OCI-M1 (cell line): ENCODE data around the gene RNF41.
"Not testable (repeated sequence)": the region's sequence is repeated elsewhere in the genome, so short reads cannot be mapped to it uniquely, and the experiment has no call there.

Experiments used
- DNase-seq: peaks from one replicate; lab custom pipeline; 2025; lab: John Stamatoyannopoulos, UW

Gene RNF41

DNA sequence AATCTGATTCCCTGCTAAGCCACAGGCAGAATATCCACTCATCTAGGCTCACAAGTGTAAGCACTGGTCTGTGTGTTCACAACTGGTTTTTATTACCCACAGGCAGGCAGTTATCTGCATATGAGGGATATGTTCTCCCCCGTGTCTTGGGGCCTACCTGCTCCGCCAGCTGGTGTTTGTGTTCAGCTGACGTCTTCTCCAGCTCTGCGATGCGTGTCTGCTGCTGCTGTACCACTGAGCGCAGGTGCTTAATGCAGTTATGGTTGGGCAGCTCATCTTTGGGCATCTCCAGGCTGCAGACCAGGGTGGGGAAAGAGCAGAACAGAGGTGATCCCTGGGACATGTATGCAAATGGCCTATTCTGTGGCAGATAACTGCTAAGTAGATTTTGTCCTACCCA, 13.7 kb downstream of the RNF41 start:
- no peak for DNase-seq

DNA sequence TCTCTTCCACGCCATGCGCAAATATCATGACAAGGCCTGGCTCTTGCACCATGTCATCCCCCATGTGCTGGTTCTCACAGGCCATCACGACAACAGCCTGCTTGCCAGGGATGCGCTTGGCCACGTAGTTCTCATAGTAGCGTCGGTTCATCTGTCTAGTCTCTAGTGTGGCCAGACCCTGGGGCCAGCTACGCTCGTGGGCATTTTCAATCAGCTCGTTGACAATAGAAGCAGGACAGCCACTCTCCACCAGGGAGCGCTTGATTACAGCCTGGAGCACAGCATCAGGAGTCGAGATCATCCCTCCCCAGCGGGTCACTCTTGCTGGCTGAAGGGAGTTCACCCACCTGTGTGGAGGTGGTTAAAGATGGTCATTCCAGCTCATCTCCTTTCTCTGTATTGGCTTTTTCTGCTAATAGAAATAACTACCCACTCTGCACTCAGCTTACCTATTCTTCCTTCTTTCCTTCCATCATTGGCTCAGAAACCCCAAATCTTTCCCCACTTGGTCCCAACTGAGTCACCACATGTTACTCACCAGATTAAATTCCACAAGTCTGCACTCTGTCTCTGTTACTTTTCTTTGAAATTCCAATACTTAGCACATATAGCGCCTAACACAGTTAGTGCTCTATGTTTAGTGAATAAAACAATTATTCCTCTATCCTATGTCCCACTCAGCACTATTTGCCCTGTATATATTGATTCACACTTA, 15.1 kb downstream of the RNF41 start:
- DNase-seq, result peak; percentile 48

DNA sequence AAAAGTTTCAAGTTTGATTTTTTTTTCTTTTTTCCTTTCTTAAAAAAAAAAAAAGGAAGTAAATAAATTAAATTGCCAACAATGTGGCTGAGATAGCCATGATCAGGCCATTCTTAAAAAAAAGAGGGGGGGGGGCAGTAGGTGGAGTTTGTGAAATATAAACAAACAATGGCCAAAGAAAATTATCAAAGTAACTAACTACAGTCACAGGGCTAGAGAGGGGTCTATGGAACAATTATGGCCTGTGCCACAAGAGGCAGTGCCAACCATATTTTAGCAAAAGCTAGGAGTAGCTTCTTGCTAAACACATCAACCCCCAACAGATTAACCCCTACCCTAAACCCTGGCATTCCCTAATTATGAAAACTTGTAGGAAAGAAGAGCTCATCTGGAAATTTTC, 16.3 kb downstream of the RNF41 start:
- peak; percentile 70 for DNase-seq

DNA sequence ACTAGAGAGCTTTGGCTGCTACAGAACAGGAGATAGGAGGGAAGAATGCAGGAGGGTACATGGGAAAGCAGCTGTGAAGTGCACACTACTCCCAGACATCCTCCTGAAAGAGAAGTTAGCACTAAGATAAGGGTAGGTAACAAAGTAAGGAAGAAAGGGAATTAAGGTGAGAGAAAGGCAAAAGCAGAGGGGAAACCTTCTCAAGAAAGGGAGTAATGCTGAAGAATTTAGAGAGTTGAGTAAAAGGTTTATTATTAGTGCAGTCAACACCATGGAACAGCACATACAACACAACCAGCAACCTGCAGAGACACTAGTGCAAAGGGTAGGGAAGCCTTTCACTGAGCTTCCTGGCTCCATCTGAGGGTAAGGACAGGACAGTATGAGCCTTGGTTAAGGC, 17.4 kb downstream of the RNF41 start:
- DNase-seq, result no peak

DNA sequence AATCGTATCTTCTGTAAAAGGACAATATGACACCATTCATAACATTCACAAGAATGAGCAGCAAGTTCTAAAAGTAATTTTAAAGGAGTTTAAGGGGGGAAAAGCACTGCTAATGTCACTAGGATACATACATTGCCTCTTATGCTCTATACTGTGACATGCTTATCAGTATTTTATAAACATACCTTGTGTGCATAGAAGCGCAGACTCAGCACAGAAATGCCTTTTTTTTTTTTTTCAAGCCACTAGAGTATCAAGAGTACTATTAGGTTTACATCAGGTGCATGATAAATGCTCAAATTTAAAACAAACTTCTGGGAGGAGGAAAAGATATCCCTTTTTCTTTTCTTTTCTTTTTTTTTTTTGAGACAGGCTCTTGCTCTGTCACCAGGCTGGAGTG, 18.9 kb downstream of the RNF41 start:
- no peak for DNase-seq

DNA sequence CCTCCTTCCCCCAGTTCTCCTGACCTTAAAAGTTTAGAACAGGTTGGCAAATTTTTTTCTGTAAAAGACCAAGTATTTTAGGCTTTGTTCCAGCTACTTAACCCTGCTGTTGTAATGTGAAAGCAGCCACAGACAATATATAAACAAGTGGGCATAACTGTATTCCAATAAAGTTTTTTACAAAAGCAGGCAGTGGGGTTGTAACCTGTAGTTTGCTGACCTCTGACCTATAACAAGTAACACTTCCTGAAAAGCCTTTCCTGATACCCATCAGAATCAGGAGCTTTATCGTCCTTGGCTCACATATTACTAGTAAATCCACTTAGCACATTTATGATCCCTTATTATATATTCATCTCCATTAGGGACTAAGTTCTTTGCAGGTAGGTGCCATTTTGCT, 19.4 kb downstream of the RNF41 start:
- peak; percentile 25 for DNase-seq

DNA sequence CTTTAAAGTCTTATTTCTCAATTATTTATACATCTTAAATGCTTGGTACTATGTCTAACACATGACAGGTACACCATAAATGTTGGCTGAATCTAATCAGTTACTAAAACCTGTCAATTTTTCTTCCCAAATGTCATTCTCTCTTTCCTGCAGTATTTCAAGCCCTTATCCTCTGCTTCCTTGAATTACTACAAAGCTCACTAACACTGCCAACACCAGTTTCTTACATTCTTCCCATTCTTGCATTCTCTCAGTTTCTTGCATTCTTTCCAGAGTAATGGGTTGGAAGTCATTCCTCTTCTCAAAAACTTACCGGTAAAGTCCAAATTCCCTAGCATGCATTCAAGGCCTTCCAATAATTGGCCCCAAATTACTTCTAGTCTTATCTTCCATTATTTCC, 22.9 kb downstream of the RNF41 start:
- DNase-seq, result no peak

DNA sequence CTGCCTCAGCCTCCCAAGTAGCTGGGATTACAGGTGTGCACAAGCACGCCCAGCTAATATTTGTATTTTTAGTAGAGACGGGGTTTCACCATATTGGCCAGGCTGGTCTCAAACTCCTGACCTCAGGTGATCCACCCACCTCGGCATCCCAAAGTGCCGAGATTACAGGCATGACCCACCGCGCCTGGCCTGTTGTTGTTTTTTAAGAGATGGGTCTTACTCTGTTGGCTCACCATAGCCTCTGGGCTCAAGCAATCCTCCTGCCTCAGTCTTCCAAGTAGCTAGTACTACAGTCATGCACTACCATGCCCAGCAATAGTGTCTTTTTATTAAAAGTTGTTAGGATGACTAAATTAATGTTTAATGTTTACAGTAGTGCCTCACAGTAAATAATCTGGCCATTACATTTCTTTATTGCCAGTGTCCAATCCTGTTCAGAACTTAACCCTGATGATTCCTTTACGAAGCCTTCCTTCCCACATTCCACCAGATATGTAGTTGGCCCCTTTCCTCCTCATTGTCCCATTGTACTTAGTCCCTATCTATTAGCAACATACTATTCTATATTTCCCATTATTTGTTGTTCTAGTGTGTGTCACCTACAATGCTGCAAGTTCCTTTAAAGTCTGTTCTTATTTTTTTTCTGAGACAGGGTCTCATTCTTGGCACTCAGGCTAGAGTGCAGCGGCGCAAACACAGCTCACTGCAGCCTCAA, 23.6 kb downstream of the RNF41 start:
- DNase-seq, result no peak

DNA sequence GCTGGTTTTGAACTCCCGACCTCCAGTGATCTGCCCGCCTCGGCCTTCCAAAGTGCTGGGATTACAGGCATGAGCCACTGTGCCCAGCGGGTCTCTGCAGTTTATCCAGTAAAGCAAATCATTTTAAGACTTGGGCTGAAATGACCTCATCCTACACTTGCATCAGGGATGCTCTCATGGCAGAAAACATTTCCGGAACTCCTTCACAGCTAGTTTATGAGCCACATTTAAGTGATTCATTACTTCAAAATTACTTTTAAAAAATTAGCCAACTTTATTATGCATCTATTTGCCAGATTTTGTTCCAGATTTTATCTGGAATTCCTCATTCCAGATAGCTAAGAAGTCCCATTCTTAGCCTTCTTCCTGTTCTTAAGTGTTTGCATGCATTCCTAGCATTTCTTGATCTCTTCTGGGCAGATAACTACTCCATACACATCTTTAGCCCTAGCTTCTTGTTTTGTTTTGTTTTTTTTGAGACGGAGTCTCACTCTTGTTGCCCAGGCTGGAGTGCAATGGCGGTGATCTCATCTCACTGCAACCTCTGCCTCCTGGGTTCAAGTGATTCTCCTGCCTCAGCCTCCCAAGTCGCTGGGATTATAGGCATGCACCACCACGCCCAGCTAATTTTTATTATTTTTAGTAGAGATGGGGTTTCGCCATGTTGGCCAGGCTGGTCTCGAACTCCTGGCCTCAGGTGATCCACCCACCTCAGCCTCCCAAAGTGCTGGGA, 24.7 kb downstream of the RNF41 start:
- not testable (repeated sequence) for DNase-seq

DNA sequence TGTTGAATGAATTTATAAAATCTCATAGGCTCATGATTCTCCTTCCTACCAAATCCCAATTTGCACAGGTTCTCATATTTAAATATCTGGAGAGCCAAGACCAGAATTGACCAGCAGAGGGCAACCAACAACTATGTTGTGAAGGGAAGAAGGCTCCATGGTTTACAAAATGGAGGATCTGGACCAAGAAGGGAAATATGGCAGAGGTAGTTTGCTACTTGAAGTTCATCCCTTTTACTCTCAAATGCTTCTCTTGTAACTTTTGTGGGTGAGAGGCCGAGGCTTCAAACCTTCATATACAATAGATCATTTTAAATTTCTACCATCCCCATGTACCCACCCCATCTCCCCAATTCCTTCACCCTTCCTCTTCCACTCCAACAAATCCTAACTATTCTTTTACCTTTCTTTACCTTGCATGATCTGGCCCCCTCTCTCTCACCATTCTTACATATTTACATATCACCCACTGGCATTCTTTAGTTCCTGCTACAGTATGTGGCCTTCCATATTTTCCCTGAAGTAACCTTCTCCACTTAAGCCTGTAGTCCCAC, 28.6 kb downstream of the RNF41 start:
- DNase-seq, result peak; percentile 96

DNA sequence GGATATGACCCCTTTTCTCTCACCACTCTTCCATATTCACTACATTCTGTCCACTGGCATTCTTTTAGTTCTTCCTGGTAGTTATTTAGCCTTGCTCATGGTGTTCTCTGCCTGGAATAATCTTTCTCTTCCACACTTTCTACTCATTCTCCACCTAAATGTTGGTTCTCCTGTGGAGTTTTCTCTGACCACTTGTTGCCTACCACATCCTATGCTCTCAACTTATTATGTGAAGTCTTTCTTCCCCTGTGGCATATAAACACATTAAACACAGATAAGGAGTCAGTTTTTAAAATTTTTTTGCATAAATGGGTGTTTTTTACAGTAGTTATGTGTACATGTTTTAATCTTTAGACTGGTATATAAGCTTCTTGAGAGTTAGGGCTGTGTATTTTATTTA, 29.1 kb downstream of the RNF41 start:
- no peak for DNase-seq

DNA sequence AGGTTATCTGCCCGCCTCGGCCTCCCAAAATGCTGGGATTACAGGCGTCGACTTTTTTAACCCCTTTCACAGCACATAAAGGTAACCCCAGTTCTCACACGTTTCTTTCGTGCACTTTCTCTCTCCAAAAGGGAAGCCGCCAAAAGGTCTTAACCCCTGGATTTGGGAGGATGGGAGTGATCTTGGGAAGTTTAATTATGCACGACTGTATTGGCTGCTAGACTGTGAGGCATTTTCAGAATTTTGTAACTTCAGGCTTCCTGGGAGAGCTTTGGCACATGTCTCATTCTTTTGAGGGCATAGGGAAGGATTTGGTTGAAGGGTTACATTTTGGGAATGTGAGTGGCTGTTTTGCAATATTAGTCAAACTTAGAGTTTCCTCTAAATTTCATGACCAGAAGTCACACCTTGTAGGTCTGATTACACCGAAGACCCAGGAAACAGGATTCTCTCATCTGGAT, 31.0 kb downstream of the RNF41 start:
- DNase-seq, result peak; percentile 65

DNA sequence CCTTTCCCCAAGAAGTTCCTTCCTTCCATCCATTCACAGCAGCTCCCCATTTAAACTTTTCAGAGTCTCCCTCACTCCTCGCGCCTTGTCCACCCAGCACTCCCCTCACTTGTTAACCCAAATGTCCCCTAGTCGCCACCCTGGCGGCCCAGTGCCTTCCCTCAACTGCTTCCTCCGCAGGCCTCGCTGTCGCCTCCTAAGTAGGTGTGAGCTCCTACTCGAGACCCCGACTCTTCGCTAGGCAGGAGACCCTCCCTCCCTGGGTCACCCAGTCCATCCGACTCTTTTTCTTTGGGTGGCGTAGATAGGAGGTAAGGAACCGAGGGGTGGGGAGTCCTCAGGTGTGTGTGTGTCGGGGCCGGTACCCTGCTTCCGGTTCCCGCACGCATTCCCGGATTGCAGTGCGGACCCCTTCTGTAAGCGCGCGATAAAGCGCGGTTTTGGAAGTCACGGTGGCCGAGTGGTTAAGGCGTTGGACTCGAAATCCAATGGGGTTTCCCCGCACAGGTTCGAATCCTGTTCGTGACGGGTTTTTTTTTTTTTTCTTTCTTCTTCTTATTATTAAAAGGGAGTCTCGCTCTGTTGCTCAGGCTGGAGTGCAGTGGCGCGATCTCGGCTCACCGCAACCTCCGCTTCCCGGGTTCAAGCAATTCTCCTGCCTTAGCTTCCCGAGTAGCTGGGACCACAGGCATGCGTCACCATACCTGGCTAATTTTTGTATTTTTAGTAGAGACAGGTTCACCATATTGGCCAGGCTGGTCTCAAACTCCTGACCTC, 31.6 kb downstream of the RNF41 start:
- DNase-seq, result peak; percentile 96

DNA sequence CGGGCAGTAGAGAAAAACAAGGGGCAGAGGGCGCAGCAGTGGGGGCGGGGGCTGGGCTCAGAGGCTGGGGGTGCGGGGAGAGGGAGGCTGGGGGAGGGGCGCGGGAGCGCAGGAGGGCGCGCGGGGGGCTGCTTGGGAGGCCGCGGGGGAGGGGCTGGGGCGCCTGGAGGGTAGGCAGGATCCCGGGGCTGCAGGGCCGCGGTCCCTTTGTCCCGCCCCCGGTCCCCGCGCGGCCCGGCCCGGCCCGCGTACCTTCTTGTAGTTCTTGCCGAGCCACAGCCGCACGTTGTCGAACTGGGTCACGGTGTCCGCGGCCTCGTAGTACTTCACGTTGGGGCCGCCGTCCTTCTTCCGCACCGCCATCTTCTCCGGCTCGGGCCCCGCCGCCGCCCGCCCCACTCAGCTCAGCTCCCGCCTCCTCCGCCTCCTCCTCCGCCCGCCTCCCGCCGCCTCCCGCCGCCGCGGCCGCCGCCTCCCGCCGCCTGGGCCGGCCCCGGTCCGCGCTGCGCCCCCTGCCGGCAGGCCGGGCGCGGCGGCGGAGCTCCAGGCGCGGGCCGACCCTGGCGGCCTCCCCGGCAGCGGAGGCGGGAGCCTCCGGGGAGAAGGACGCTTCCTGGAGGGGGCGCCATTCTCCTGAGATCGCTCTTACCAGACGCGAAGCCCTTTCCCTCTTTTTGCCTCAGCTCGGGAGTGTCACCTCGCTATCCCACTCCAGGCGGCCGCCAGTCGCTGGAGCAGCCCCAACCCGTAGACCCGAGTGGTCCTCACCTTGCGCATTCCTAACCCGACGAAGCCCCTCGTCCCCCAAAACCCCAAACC, 32.4 kb downstream of the RNF41 start, which contains the start of gene SMARCC2:
Gene SMARCC2, minus strand, starts transcription at position 385 of the 819 bp plus-strand sequence. Its CDS starts 22 bp downstream, at position 363.
- DNase-seq, result peak; percentile 95

DNA sequence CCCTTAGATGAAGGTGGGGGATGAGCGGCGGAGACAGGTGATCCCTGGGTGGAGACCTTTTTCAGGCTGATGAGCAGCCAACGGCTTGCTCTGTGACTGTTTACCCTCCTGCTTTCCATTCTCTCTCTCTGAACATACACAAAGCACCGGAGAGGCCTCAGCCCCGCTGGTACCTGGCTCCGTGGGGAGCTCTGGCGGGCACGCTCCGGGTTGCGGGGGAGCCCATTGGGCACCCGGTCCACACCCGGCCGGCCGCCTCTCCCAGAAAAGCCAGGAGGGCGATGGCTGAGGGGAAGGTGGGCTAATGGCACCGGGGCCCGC, 33.0 kb downstream of the RNF41 start:
- DNase-seq, result peak; percentile 32

DNA sequence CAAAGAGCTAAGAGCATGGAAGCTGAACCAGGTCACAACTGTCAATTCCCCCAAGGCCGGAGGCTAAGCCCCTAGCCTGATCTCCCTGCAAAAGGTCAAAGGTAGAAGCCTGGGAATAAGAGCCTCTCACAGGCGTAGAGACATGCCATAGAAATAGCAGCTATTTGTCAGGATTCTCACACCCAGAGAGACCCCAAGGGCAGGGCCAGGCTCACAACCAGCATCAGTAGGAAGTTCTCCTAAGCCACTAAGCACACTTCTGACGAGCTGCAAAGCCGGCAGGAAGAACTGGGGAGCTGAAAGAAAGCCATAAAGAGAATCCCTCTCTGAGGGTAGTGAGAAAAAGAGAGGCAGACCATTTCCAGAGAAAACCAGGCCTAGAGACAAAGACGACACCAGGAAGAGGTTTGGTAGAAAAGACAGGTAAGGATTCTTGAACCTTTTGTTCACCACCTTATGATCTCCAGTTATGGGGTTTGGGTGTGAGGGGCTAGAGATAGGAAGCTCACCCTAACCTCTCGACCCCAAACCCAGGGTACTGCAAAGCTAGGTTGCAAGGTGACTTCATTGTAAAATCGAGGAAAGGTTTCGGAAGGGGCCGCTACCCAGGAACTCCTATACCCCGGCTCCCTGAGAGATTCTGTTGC, 33.5 kb downstream of the RNF41 start:
- DNase-seq, result no peak

DNA sequence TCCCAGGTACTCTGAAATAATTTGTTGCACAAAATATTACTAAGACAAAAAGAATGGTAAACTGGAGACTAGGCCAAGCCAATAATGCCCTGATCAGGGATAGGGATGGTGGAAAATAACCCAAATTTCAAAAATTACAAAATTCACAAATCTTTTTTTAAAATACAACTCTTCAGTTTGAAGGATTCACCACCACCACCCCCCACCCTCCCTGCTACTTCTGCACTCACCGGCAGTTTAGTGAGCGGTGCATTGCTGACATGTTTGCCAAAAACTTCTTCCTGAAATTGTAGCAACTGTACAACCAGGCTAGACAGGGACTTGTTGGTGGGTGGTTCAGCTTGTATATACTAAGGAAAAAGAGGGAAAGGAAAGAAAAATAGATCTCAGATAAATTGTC, 34.8 kb downstream of the RNF41 start:
- DNase-seq, result no peak

DNA sequence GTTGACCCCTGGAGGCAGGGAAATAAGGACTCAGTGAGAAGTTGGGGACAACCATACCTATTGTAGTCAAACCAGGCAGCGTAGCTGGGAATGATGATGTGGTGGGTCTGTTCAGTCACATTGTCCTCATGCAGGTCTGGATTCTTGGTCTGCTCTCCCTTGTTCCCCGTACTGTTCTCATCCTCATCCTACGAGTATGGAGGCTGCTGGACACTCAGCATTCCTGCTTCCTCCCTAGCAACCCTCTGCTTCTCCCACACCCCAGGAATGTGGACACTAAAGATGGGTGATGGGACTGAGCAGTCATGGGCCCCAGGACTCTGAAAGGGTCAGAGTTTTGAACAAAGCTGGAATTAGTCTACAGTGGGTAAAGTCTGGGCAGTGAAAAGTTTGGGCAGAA, 43.4 kb downstream of the RNF41 start:
- DNase-seq, result no peak

DNA sequence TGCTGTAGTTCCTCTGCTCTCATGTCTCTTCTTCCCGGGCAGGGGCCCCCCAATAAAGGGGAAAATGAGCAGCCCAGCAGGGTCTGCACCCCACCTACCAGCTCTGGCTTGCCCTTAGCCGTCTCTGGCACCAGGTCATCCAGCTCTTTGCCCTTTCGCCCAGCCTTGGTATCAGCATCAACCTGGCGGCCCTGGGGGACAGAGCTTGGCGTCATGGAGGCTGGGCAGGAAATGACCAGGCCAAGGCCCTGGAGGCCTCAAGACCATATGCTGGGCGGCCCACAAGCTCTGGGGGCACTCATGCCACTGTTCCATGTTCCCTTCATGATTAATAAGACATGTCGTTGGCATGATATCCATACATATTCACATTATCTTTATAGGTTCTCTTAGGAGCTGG, 48.9 kb downstream of the RNF41 start:
- DNase-seq, result no peak

DNA sequence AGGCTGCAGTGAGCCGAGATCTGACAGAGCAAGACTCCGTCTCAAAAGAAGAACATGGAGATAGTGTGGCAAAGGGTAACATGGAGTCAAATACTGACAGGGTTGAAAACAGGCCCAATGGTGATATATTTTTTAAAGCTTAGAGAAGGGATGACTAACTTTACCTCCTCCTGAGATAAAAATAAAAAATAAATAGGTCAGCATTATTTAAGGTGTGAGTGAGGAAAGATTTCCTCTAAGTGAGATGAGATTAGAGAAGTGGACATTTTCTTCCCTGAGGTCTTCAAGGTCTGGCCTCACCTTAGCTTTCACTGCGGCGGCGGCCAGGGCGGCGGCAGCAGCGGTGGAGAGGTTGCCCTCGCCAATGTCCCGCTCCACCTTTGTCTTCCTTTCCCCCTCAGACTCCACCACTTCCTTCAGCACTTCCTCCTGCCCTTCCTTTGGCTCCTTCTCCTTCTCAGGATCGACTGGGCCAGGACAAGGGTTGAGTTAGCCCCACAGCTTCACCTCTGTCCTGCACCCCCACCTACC, 52.4 kb downstream of the RNF41 start:
- DNase-seq, result no peak
